ENCODE measurements around the gene PLCH1. TPM values are rescaled to one million over a fixed set of nuclear protein-coding genes. Genes with fewer than 3 reads are reported as not detected.

PLCH1 gene
- total RNA-seq, 1 experiment from 2014 or later = 3.1 TPM

DNA sequence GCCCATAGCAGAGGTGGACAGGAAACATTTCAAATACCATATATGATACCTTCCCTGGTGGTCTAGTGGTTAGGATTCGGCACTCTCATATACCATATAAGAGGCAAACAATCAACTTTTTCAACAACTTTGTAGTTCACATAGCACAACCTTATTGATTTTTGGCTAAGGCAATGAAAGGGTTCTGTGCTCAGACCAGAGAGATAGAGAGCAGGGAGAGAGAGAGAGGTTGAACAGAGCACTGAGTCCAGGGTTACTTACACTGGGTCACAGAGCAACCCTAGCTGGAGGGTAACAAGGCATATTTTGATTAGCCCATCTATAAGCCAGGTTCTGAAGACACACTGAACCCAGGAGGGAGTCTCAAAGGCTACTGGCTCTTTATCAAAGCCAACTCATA, 83.8 kb downstream of the PLCH1 start:
- TF ChIP-seq EZH2 (IDR thresholded peaks at IDR 0.05; ENCODE audit: borderline replicate concordance, low read depth, low read length, poor library complexity, severe bottlenecking) = no peak
- TF ChIP-seq, protein P1, sequence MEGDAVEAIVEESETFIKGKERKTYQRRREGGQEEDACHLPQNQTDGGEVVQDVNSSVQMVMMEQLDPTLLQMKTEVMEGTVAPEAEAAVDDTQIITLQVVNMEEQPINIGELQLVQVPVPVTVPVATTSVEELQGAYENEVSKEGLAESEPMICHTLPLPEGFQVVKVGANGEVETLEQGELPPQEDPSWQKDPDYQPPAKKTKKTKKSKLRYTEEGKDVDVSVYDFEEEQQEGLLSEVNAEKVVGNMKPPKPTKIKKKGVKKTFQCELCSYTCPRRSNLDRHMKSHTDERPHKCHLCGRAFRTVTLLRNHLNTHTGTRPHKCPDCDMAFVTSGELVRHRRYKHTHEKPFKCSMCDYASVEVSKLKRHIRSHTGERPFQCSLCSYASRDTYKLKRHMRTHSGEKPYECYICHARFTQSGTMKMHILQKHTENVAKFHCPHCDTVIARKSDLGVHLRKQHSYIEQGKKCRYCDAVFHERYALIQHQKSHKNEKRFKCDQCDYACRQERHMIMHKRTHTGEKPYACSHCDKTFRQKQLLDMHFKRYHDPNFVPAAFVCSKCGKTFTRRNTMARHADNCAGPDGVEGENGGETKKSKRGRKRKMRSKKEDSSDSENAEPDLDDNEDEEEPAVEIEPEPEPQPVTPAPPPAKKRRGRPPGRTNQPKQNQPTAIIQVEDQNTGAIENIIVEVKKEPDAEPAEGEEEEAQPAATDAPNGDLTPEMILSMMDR (conservative IDR thresholded peaks at IDR 0.05; ENCODE audit: low read depth, low read length) = no peak

DNA sequence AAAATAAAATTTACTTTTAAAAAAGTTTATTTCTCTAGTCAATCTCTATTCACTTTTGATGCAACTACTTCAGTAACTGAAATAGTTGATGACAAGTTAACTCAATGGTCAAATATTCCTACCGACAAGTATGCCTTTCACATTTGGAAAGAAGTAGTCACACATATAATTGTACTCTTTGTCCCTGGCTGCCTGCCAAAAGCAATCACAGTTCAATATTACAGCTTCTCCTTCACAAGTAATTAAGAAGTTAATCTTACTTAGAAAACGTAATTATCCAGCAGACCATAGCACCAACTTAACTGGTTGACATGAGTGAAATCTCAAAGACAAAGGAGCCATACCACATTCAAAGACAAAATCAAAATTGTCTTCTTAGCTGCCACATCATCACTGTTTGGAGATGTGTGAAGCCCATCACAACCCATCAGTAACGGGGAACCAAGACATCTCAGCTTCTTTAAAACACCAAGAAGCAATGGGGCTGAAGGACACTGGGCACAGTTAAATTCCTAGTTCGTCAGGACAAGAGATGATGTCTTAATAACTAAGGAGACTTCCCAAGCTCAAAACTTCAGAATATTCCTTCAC, 86.1 kb downstream of the PLCH1 start:
- Histone ChIP-seq H3K4me3 (ENCODE audit: low read depth, low read length, poor library complexity, severe bottlenecking) (no peak overlapping the region), H3K36me3 (ENCODE audit: insufficient read depth, low read length, poor library complexity, severe bottlenecking) (no peaks in the 10 kb centered on the region), H3K9me3 (ENCODE audit: low read depth, low read length, poor library complexity, severe bottlenecking) (no peaks in the 10 kb centered on the region), H3K4me1 (ENCODE audit: insufficient read depth, low read length, poor library complexity, severe bottlenecking) (no peaks in the 10 kb centered on the region), H3K27ac (ENCODE audit: low read depth, low read length, poor library complexity, severe bottlenecking) (no peak overlapping the region), H3K27me3 (replicated peaks; ENCODE audit: insufficient read depth, low read depth, low read length, poor library complexity) (no peaks in the 10 kb centered on the region)
- ChIA-PET CTCF (interaction anchor here (0.7 kb wide), 1 partner anchor 109 kb away, joined by 17 read pairs; no protein-coding TSS in a partner anchor), POLR2A (ENCODE audit: low non-redundant PET) (no interaction called here)
- DNase-seq (ENCODE audit: low spot score) = no peak
- BruUV-seq (replicated peaks) = no TSS peak
- no peak for TF ChIP-seq EZH2 (IDR thresholded peaks at IDR 0.05; ENCODE audit: borderline replicate concordance, low read depth, low read length, poor library complexity, severe bottlenecking)
- TF ChIP-seq, protein P1 (conservative IDR thresholded peaks at IDR 0.05; ENCODE audit: low read depth, low read length) = no peak
- intact Hi-C loops (cut with micrococcal nuclease; ENCODE audit: unreplicated experiment) = no loop called here

More for the DNA sequence above, 83.8 kb downstream of the PLCH1 start:
- BruUV-seq (replicated peaks) = no TSS peak
- no peak for DNase-seq (ENCODE audit: low spot score)
- H3K36me3 ChIP-seq (ENCODE audit: insufficient read depth, low read length, poor library complexity, severe bottlenecking) = no peaks in the 10 kb centered on the region
- no peaks in the 10 kb centered on the region for H3K27me3 ChIP-seq (replicated peaks; ENCODE audit: insufficient read depth, low read depth, low read length, poor library complexity)
- POLR2A ChIA-PET (ENCODE audit: low non-redundant PET) = no interaction called here
- H3K4me1 ChIP-seq (ENCODE audit: insufficient read depth, low read length, poor library complexity, severe bottlenecking) = no peaks in the 10 kb centered on the region
- no peak overlapping the region for H3K4me3 ChIP-seq (ENCODE audit: low read depth, low read length, poor library complexity, severe bottlenecking)
- H3K9me3 ChIP-seq (ENCODE audit: low read depth, low read length, poor library complexity, severe bottlenecking) = no peaks in the 10 kb centered on the region
- intact Hi-C loops (cut with micrococcal nuclease; ENCODE audit: unreplicated experiment) = no loop called here
- CTCF ChIA-PET = no interaction called here
- H3K27ac ChIP-seq (ENCODE audit: low read depth, low read length, poor library complexity, severe bottlenecking) = no peak overlapping the region

DNA sequence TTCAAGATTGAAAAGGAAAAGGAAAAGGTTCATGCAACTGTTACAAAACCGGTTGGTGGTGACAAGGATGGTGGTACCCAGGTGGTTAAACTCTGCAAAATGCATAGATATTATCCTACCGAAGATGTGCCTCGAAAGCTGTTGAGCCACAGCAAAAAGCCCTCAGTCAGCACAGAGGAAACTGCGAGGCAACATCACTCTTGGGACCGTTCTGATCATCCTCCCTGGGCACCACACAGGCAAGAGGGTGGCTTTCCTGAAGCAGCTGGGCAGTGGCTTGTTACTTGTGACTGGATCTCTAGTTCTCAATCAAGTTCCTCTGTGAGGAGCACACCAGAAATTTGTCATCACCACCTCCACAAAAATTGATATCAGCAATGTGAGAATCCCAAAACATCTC, 86.9 kb downstream of the PLCH1 start:
- Histone ChIP-seq H3K4me3 (ENCODE audit: low read depth, low read length, poor library complexity, severe bottlenecking) (no peak overlapping the region), H3K36me3 (ENCODE audit: insufficient read depth, low read length, poor library complexity, severe bottlenecking) (no peaks in the 10 kb centered on the region), H3K9me3 (ENCODE audit: low read depth, low read length, poor library complexity, severe bottlenecking) (no peaks in the 10 kb centered on the region), H3K27me3 (replicated peaks; ENCODE audit: insufficient read depth, low read depth, low read length, poor library complexity) (no peaks in the 10 kb centered on the region), H3K27ac (ENCODE audit: low read depth, low read length, poor library complexity, severe bottlenecking) (no peak overlapping the region), H3K4me1 (ENCODE audit: insufficient read depth, low read length, poor library complexity, severe bottlenecking) (no peaks in the 10 kb centered on the region)
- ChIA-PET POLR2A (ENCODE audit: low non-redundant PET) (no interaction called here), CTCF (no interaction called here)
- no peak for DNase-seq (ENCODE audit: low spot score)
- intact Hi-C loops (cut with micrococcal nuclease; ENCODE audit: unreplicated experiment) = no loop called here
- no TSS peak for BruUV-seq (replicated peaks)
- no peak for TF ChIP-seq EZH2 (IDR thresholded peaks at IDR 0.05; ENCODE audit: borderline replicate concordance, low read depth, low read length, poor library complexity, severe bottlenecking)
- TF ChIP-seq, protein P1 (conservative IDR thresholded peaks at IDR 0.05; ENCODE audit: low read depth, low read length) = no peak

Data from A673 (cell line).